ENCODE data around the gene RASIP1. TPM values are rescaled to one million over a fixed set of nuclear protein-coding genes. Genes with fewer than 3 reads are reported as not detected.
A peak's percentile ranks its signal among the peaks of the same experiment; 100 is the strongest.

RASIP1 gene
- total RNA-seq, 1 experiment from 2014 or later = 0.09 TPM

- BruUV-seq (replicated peaks) = no TSS peak
- no peaks in the 10 kb centered on the region for H3K27me3 Mint-ChIP-seq (ENCODE audit: unreplicated experiment)
- no peaks in the 10 kb centered on the region for H3K36me3 Mint-ChIP-seq (ENCODE audit: insufficient read depth, unreplicated experiment)
- CTCF ChIA-PET = interaction anchor here (0.6 to 0.7 kb wide), 2 partner anchors 53 to 254 kb away, joined by 3 to 5 read pairs; no protein-coding TSS in a partner anchor
- no peak for DNase-seq
- H3K9me3 Mint-ChIP-seq (ENCODE audit: low read depth, unreplicated experiment) = no peaks in the 10 kb centered on the region
- peaks cover 13% of the 10 kb centered on the region for H3K4me1 Mint-ChIP-seq (ENCODE audit: low read depth, unreplicated experiment)
- intact Hi-C loops (cut with micrococcal nuclease; ENCODE audit: unreplicated experiment) = no loop called here
- no peak overlapping the region for H3K4me3 Mint-ChIP-seq (ENCODE audit: low read depth, unreplicated experiment)
- no peak overlapping the region for H3K27ac Mint-ChIP-seq (ENCODE audit: unreplicated experiment)
- no peak for TF ChIP-seq CTCF (IDR thresholded peaks at IDR 0.05; ENCODE audit: unreplicated experiment)
Measured at GRCh38 chr19:48686088-48686487, 54.3 kb downstream of the RASIP1 start.

- Mint-ChIP-seq H3K36me3 (ENCODE audit: insufficient read depth, unreplicated experiment) (no peaks in the 10 kb centered on the region), H3K27me3 (ENCODE audit: unreplicated experiment) (no peaks in the 10 kb centered on the region), H3K4me3 (ENCODE audit: low read depth, unreplicated experiment) (no peak overlapping the region), H3K9me3 (ENCODE audit: low read depth, unreplicated experiment) (no peaks in the 10 kb centered on the region), H3K27ac (ENCODE audit: unreplicated experiment) (no peak overlapping the region), H3K4me1 (ENCODE audit: low read depth, unreplicated experiment) (peaks cover 13% of the 10 kb centered on the region)
- no peak for TF ChIP-seq CTCF (IDR thresholded peaks at IDR 0.05; ENCODE audit: unreplicated experiment)
- intact Hi-C loops (cut with micrococcal nuclease; ENCODE audit: unreplicated experiment) = no loop called here
- DNase-seq = peak; percentile 55
- CTCF ChIA-PET = interaction anchor here (0.6 to 0.7 kb wide), 2 partner anchors 53 to 255 kb away, joined by 3 to 5 read pairs; no protein-coding TSS in a partner anchor
- no TSS peak for BruUV-seq (replicated peaks)
Measured at GRCh38 chr19:48685583-48685982, 54.8 kb downstream of the RASIP1 start.

GRCh38 chr19:48683349-48683748 lies 57.1 kb downstream of the RASIP1 start:
- no peaks in the 10 kb centered on the region for H3K36me3 Mint-ChIP-seq (ENCODE audit: insufficient read depth, unreplicated experiment)
- no peak overlapping the region for H3K4me3 Mint-ChIP-seq (ENCODE audit: low read depth, unreplicated experiment)
- DNase-seq = no peak
- intact Hi-C loops (cut with micrococcal nuclease; ENCODE audit: unreplicated experiment) = no loop called here
- BruUV-seq (replicated peaks) = no TSS peak
- H3K9me3 Mint-ChIP-seq (ENCODE audit: low read depth, unreplicated experiment) = no peaks in the 10 kb centered on the region
- no peak overlapping the region for H3K27ac Mint-ChIP-seq (ENCODE audit: unreplicated experiment)
- no peaks in the 10 kb centered on the region for H3K27me3 Mint-ChIP-seq (ENCODE audit: unreplicated experiment)
- CTCF ChIA-PET = interaction anchor here (3.0 kb wide), 1 partner anchor 12 kb away, joined by 6 read pairs; the partner anchor contains the start of gene FUT2
- no peak for TF ChIP-seq CTCF (IDR thresholded peaks at IDR 0.05; ENCODE audit: unreplicated experiment)
- peaks cover 15% of the 10 kb centered on the region for H3K4me1 Mint-ChIP-seq (ENCODE audit: low read depth, unreplicated experiment)

GRCh38 chr19:48681127-48681470 lies 59.3 kb downstream of the RASIP1 start:
- H3K36me3 Mint-ChIP-seq (ENCODE audit: insufficient read depth, unreplicated experiment) = no peaks in the 10 kb centered on the region
- no peak for DNase-seq

More at GRCh38 chr19:48681127-48681470, 59.3 kb downstream of the RASIP1 start:
- BruUV-seq (replicated peaks) = no TSS peak
- no peaks in the 10 kb centered on the region for H3K27me3 Mint-ChIP-seq (ENCODE audit: unreplicated experiment)
- intact Hi-C loops (cut with micrococcal nuclease; ENCODE audit: unreplicated experiment) = no loop called here
- no peak overlapping the region for H3K4me3 Mint-ChIP-seq (ENCODE audit: low read depth, unreplicated experiment)
- H3K27ac Mint-ChIP-seq (ENCODE audit: unreplicated experiment) = no peak overlapping the region
- H3K4me1 Mint-ChIP-seq (ENCODE audit: low read depth, unreplicated experiment) = peaks cover 34% of the 10 kb centered on the region
- CTCF ChIA-PET = interaction anchor here (0.7 kb wide), 1 partner anchor 15 kb away, joined by 3 read pairs; the partner anchor contains the start of gene FUT2
- no peaks in the 10 kb centered on the region for H3K9me3 Mint-ChIP-seq (ENCODE audit: low read depth, unreplicated experiment)
- no peak for TF ChIP-seq CTCF (IDR thresholded peaks at IDR 0.05; ENCODE audit: unreplicated experiment)
